Thoracic aorta (tissue), 2 donors: ENCODE results near the gene BTBD17. TPM values are rescaled to one million over a fixed set of nuclear protein-coding genes. Genes with fewer than 3 reads are reported as not detected.

ENCODE experiments used
- ATAC-seq: fragments of 150-250 bp; one replicate; pipeline ENCODE4 v1.8.0; 2017; ENCODE audit warnings: low read depth; ENCODE audit not compliant: insufficient number of reproducible peaks, low FRiP score
- DNase-seq: peaks from one replicate; pipeline ENCODE4 v3.0.0-alpha.2; 2020; ENCODE audit warnings: low spot score
- H3K27ac ChIP-seq, 2 donors: fragments of 200-600 bp; sonication (generic); 1 replicate in 1 of 2; 2 replicates in 1 of 2; pipeline ENCODE4 v1.5.1; 2016; ENCODE audit warnings: mild to moderate bottlenecking in 2 of 2, moderate library complexity in 2 of 2
- H3K27me3 ChIP-seq: fragments of 200-600 bp; sonication (generic); replicated peaks from 2 replicates; pipeline ENCODE4 v1.6.0; 2016; ENCODE audit warnings: mild to moderate bottlenecking; ENCODE audit not compliant: insufficient read depth
- H3K36me3 ChIP-seq: fragments of 200-600 bp; sonication (generic); one replicate; pipeline ENCODE4 v1.5.1; 2016
- H3K4me1 ChIP-seq, 2 donors: fragments of 200-600 bp; sonication (generic); 1 replicate in 1 of 2; 2 replicates in 1 of 2; pipeline versions ENCODE4 v1.5.1 to v1.6.0; 2016; ENCODE audit warnings: low read depth in 2 of 2, mild to moderate bottlenecking in 1 of 2; ENCODE audit not compliant: control insufficient read depth in 1 of 2
- H3K4me3 ChIP-seq: fragments of 200-600 bp; sonication (generic); 2 replicates; pipeline ENCODE4 v1.5.1; 2016; ENCODE audit warnings: mild to moderate bottlenecking
- H3K9me3 ChIP-seq: fragments of 200-600 bp; sonication (generic); 2 replicates; pipeline ENCODE4 v1.5.1; 2016
- CTCF ChIP-seq: fragments of 200-600 bp; sonication (generic); IDR thresholded peaks from one replicate; pipeline ENCODE4 v1.5.1; 2019; ENCODE audit warnings: antibody characterized with exemption
- total RNA-seq, 2 donors: library from RNA; depleted of rRNA; stranded (reverse); fragments of >200 nt; gene quantifications; one replicate each; pipeline versions ENCODE4 v1.1.0 to v1.2.3, GENCODE V29; 2016

BTBD17 gene
- total RNA-seq, 2 donors from 2014 or later, result not detected

- TF ChIP-seq CTCF, result no peak
- H3K4me3 ChIP-seq, result no peak overlapping the region
- H3K9me3 ChIP-seq, result no peaks in the 10 kb centered on the region
- ATAC-seq, result no peak
- peaks cover 13% of the 10 kb centered on the region for H3K27me3 ChIP-seq
- DNase-seq, result no peak
- no peaks in the 10 kb centered on the region for H3K36me3 ChIP-seq
- H3K4me1 ChIP-seq, result no peaks in the 10 kb centered on the region
- no peak overlapping the region for H3K27ac ChIP-seq
These were observed 369 bp upstream of the BTBD17 start for GRCh38 chr17:74362069-74362405.

GRCh38 chr17:74360899-74361229 lies 804 bp downstream of the BTBD17 start:
- Histone ChIP-seq H3K27me3 (peaks cover 13% of the 10 kb centered on the region), H3K36me3 (no peaks in the 10 kb centered on the region), H3K4me1 (no peaks in the 10 kb centered on the region), H3K27ac (no peak overlapping the region), H3K4me3 (no peak overlapping the region), H3K9me3 (no peaks in the 10 kb centered on the region)
- no peak for TF ChIP-seq CTCF
- ATAC-seq, result no peak
- no peak for DNase-seq

DNA sequence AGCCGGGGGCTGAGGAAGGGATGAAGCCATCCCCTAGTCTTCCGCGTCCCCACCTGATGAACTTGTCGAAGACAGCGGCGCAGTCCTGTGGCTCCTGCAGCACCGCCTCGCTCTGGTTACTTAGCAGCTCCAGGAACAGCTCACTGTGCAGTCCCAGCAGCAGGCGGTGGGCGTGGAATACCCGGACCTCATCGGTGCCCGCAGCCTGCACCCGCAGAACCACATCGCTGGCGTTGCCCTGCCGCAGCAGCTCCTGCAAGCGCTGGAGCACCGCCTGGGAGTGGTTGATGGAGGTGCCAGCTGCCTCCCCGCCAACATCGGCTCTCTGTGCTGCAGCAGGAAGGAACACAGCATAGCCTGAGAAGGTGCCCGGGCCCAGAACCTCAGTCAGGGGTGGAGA lies 1.8 kb downstream of the BTBD17 start:
- no peaks in the 10 kb centered on the region for H3K4me1 ChIP-seq
- H3K27ac ChIP-seq, result no peak overlapping the region
- ATAC-seq, result no peak
- H3K9me3 ChIP-seq, result no peaks in the 10 kb centered on the region
- peaks cover 13% of the 10 kb centered on the region for H3K27me3 ChIP-seq
- H3K4me3 ChIP-seq, result no peak overlapping the region
- no peaks in the 10 kb centered on the region for H3K36me3 ChIP-seq
- DNase-seq, result no peak
- no peak for TF ChIP-seq CTCF

DNA sequence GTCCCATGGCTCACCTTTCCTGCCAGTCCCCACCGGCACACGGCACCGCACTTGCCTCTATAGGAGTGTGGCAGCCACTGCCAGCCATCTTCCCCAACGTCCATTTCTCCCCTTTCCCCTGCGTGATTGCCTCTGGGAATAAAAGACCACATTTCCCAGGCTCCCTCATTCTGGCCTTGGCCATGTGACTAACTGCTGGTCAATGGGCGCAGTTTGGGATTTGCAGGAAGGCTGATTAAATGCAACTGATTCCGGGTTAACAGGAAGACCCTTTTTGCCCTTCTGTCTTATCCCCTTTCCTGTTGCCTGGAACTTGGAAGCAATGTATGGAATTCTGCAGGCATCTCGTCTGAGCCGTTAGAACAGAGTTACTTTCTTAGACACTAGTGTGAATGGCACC lies 3.0 kb downstream of the BTBD17 start:
- H3K9me3 ChIP-seq, result no peaks in the 10 kb centered on the region
- ATAC-seq (no peak), DNase-seq (no peak)
- H3K36me3 ChIP-seq, result no peaks in the 10 kb centered on the region
- peaks cover 13% of the 10 kb centered on the region for H3K27me3 ChIP-seq
- no peak overlapping the region for H3K4me3 ChIP-seq
- no peak for TF ChIP-seq CTCF
- H3K4me1 ChIP-seq, result no peaks in the 10 kb centered on the region
- H3K27ac ChIP-seq, result no peak overlapping the region

- Histone ChIP-seq H3K27me3 (peaks cover 19% of the 10 kb centered on the region), H3K4me3 (no peak overlapping the region), H3K4me1 (no peaks in the 10 kb centered on the region), H3K9me3 (no peaks in the 10 kb centered on the region), H3K27ac (no peak overlapping the region), H3K36me3 (no peaks in the 10 kb centered on the region)
- no peak for ATAC-seq
- no peak for DNase-seq
- no peak for TF ChIP-seq CTCF
These were observed 4.2 kb downstream of the BTBD17 start for GRCh38 chr17:74357466-74357809.
